Body of pancreas (tissue), 4 donors: ENCODE data around the gene ZNF521.

Experiments
- POLR2A ChIP-seq, 3 donors: fragments of 450-650 bp; IDR thresholded peaks; one replicate each; pipeline ENCODE4 v1.6.1; 2016; ENCODE audit warnings: antibody characterized with exemption in 3 of 3, mild to moderate bottlenecking in 2 of 3
- TF ChIP-seq, protein P1 (sequence below), 7 experiments: fragments of 450-650 bp in 4 of 7; fragments of 200-600 bp in 3 of 7; sonication (generic) in 3 of 7; IDR thresholded peaks; one replicate each; pipeline ENCODE4 v1.5.1; 2016 to 2019; ENCODE audit warnings: antibody characterized with exemption in 7 of 7

DNA sequence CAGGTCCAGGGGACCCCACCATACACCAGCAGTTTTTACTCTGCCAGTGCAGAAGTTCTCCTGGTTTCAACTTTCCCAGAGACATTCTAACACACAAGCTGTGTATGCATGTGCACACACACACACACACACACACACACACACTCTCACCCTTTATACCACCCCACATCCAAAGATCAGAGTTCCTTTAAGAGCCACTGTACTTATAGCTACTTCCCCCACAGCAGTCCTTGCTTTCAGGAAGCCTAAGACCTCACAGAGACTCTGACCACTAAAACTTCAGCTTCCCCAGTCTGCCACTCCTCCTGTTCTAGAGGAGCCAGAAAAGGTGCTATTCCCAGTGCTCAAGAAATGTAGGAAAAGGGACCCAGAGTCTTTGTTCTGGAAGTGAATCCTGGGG, 107.8 kb downstream of the ZNF521 start:
- TF ChIP-seq POLR2A (IDR thresholded peaks at IDR 0.05), result no peak
- TF ChIP-seq, protein P1, sequence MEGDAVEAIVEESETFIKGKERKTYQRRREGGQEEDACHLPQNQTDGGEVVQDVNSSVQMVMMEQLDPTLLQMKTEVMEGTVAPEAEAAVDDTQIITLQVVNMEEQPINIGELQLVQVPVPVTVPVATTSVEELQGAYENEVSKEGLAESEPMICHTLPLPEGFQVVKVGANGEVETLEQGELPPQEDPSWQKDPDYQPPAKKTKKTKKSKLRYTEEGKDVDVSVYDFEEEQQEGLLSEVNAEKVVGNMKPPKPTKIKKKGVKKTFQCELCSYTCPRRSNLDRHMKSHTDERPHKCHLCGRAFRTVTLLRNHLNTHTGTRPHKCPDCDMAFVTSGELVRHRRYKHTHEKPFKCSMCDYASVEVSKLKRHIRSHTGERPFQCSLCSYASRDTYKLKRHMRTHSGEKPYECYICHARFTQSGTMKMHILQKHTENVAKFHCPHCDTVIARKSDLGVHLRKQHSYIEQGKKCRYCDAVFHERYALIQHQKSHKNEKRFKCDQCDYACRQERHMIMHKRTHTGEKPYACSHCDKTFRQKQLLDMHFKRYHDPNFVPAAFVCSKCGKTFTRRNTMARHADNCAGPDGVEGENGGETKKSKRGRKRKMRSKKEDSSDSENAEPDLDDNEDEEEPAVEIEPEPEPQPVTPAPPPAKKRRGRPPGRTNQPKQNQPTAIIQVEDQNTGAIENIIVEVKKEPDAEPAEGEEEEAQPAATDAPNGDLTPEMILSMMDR (IDR thresholded peaks at IDR 0.05), result no peak
